ENCODE results near the gene BRF1.

BRF1 gene

GRCh38 chr14:105229099-105229655 lies 71.6 kb downstream of the BRF1 start:
- no peak for DNase-seq (ENCODE audit: low spot score)
- FAIRE-seq, result no peak

GRCh38 chr14:105228562-105228961 lies 72.2 kb downstream of the BRF1 start:
- no peak for FAIRE-seq
- no peak for DNase-seq (ENCODE audit: low spot score)

GRCh38 chr14:105227346-105227745 lies 73.5 kb downstream of the BRF1 start:
- no peak for DNase-seq (ENCODE audit: low spot score)
- no peak for FAIRE-seq

- DNase-seq (ENCODE audit: low spot score) (no peak), FAIRE-seq (no peak)
Observed at GRCh38 chr14:105226198-105226597, 74.6 kb downstream of the BRF1 start.

- DNase-seq (ENCODE audit: low spot score) (no peak), FAIRE-seq (no peak)
Observed at GRCh38 chr14:105224845-105225570, 75.8 kb downstream of the BRF1 start.

- FAIRE-seq (no peak), DNase-seq (ENCODE audit: low spot score) (no peak)
Observed at GRCh38 chr14:105223770-105224544, 76.8 kb downstream of the BRF1 start.

GRCh38 chr14:105223260-105223659 lies 77.5 kb downstream of the BRF1 start:
- FAIRE-seq (no peak), DNase-seq (ENCODE audit: low spot score) (no peak)

- no peak for DNase-seq (ENCODE audit: low spot score)
- FAIRE-seq, result no peak
Observed at GRCh38 chr14:105221598-105222178, 79.1 kb downstream of the BRF1 start.

- FAIRE-seq (no peak), DNase-seq (ENCODE audit: low spot score) (no peak)
Observed at GRCh38 chr14:105220699-105221597, 79.9 kb downstream of the BRF1 start.

- DNase-seq (ENCODE audit: low spot score), result no peak
- no peak for FAIRE-seq
Observed at GRCh38 chr14:105219753-105220152, 81.0 kb downstream of the BRF1 start.

- DNase-seq (ENCODE audit: low spot score), result no peak
- no peak for FAIRE-seq
Observed at GRCh38 chr14:105219043-105219612, 81.7 kb downstream of the BRF1 start.

- no peak for FAIRE-seq
- no peak for DNase-seq (ENCODE audit: low spot score)
Observed at GRCh38 chr14:105218611-105219010, 82.2 kb downstream of the BRF1 start.

- no peak for DNase-seq (ENCODE audit: low spot score)
- no peak for FAIRE-seq
Observed at GRCh38 chr14:105217774-105218173, 83.0 kb downstream of the BRF1 start.

- FAIRE-seq, result no peak
- no peak for DNase-seq (ENCODE audit: low spot score)
Observed at GRCh38 chr14:105216490-105217247, 84.1 kb downstream of the BRF1 start.

- no peak for FAIRE-seq
- no peak for DNase-seq (ENCODE audit: low spot score)
Observed at GRCh38 chr14:105215602-105216001, 85.2 kb downstream of the BRF1 start.

- FAIRE-seq (no peak), DNase-seq (ENCODE audit: low spot score) (no peak)
Observed at GRCh38 chr14:105214324-105214915, 86.4 kb downstream of the BRF1 start.

- FAIRE-seq, result no peak
- no peak for DNase-seq (ENCODE audit: low spot score)
Observed at GRCh38 chr14:105213361-105213760, 87.4 kb downstream of the BRF1 start.

GRCh38 chr14:105212541-105213300 lies 88.1 kb downstream of the BRF1 start:
- FAIRE-seq (no peak), DNase-seq (ENCODE audit: low spot score) (no peak)

- no peak for DNase-seq (ENCODE audit: low spot score)
- FAIRE-seq, result no peak
Observed at GRCh38 chr14:105211758-105212089, 89.1 kb downstream of the BRF1 start.
